ENCODE measurements around the gene MMS19.

Gene MMS19, protein sequence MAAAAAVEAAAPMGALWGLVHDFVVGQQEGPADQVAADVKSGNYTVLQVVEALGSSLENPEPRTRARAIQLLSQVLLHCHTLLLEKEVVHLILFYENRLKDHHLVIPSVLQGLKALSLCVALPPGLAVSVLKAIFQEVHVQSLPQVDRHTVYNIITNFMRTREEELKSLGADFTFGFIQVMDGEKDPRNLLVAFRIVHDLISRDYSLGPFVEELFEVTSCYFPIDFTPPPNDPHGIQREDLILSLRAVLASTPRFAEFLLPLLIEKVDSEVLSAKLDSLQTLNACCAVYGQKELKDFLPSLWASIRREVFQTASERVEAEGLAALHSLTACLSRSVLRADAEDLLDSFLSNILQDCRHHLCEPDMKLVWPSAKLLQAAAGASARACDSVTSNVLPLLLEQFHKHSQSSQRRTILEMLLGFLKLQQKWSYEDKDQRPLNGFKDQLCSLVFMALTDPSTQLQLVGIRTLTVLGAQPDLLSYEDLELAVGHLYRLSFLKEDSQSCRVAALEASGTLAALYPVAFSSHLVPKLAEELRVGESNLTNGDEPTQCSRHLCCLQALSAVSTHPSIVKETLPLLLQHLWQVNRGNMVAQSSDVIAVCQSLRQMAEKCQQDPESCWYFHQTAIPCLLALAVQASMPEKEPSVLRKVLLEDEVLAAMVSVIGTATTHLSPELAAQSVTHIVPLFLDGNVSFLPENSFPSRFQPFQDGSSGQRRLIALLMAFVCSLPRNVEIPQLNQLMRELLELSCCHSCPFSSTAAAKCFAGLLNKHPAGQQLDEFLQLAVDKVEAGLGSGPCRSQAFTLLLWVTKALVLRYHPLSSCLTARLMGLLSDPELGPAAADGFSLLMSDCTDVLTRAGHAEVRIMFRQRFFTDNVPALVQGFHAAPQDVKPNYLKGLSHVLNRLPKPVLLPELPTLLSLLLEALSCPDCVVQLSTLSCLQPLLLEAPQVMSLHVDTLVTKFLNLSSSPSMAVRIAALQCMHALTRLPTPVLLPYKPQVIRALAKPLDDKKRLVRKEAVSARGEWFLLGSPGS

DNA sequence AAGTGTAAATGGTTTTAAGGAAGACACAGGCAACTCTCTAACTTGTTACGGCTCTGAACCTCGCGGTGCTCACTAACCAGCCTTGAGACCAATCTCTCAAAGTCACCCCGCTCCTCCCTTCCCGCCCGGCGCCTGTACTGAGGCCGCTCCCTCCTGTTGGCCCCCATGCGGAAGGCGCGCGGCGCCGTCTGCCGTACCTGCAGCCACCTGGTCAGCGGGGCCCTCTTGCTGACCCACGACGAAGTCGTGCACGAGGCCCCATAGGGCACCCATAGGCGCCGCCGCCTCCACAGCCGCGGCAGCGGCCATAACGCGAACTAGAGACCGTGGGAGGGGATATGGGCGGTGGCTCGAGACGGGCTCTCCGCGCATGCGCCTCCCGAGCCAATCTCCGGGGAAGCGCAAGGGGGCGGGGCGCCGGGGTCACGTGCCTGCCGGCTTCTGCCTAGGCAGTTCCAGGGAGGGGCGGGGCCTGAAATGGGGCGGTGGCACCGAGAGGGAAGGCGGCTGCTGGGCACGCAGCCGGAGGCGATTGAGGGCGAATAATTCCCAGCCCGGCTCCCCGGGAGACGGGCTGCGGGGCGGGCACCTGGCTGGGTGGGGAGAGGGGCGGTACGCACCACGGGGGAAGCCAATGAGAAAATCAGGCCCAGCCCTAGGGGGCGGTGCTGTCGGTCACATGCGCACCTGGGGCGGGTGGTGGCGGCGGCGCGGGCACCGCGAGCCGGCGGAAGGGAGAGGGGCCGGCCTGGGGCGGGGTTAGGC, at the start of gene MMS19:
Gene MMS19, minus strand, starts transcription at position 347 of the 765 bp plus-strand sequence. Its CDS starts 38 bp downstream, at position 309.
- peak; percentile 99 for DNase-seq

GRCh38 chr10:97547962-97548361, 49.7 kb upstream of the MMS19 start:
- DNase-seq, result no peak

GRCh38 chr10:97547271-97547600, 49.0 kb upstream of the MMS19 start:
- no peak for DNase-seq

- no peak for DNase-seq
Measured at GRCh38 chr10:97546456-97547270, 48.4 kb upstream of the MMS19 start.

DNA sequence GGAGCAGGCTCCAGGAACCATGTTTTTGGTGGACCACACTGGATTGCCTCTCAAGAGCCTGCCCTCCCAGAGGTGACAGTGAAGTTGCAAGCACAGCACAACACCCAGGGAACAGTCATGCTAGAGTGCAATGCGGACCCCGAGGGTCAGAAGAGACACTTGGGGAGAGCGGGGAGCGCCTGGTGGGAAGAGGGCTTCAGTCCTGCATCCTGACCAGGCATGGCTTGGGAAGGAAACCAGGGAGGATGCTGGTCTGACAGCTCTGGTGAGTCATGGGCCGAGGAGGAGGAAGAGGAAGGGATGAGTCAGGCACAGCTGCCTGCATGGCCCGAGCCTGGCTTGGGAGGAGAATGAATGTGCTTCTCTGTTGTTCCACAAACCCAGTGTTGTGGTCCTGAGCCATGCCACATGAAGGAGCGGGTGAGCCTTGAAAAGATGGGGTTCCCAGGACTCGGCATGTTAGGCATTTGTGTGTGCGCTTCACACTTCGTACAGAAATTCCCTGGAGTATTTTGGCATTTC, 44.9 kb upstream of the MMS19 start:
- DNase-seq, result peak; percentile 67

DNA sequence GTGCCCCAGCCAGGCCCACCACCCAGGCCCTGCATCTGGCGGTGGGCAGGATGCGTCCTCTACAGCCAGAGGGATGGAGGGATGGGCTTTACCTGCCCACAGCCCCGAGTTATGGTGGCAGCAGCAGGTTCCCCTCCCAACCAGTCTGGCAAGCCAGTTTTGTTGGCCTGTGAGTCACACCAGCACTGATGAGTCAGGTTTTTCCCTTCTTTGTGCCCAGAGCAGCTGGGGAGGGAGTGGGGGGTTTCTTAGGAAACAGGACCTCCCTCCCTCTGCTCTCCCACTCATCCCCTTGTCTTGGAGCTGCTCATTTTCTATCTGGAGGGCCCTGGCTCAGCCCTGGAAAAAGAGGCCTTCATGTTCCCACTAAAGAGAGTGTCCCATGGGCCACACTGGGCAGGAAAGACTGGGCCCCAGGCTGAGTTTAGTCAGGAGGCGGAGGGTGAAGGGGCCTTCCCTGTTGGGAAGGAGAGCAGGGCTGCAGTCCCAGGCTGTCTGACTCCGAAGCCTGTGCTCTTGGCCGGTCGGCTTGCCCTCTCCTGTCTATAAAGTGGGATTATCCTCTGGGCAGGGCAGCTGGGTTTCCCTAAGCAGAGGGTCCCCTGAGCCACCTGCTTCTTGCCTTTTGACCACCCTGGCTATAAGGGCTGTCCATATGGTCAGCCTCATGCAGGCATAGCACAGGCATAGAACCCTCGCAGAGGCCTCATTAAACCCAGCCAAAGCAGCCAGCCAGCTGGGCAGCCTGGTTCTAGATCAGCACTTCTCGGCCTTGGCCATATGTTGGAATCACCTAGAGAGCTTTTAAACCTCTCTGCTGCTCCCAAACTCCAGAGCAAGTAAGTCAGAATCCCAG, 44.2 kb upstream of the MMS19 start:
- peak; percentile 35 for DNase-seq

DNA sequence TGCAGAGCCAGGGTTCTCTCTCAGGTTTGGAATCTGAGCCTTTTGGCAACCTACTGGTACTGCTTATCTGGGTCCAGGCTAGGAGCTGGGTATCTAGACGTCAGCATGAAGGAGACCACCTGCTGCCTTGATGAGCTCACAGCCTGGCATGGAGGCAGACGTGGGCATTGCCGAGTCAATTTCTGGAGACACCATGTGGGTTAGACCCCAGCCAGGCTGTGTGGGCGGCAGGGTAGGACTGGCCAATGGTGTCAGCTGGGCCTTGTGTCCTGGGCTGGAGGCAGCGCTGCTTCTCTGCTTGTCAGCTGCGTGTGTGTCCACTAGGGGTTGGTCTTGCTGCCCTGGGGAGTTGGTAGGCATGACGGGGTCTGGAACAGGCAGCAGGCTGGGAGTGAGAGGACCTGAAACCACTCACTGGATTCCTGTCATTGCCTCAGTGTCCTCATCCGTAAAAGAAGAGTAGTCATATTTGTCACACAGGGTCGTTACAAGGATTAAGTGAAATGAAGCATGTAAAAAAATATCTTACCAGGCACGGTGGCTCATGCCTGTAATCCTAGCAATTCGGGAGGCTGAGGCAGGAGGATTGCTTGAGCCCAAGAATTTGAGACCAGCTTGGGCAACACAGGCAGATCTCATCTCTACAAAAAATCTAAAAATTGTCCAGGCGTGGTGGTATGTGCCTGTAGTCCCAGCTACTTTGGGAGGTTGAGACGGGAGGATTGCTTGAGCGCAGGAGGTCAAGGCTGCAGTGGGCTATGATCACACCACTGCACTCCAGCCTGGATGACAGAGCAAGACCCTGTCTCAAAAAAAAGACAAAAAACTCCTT, 42.7 kb upstream of the MMS19 start:
- DNase-seq, result no peak

GRCh38 chr10:97539523-97540200, 41.4 kb upstream of the MMS19 start:
- no peak for DNase-seq

GRCh38 chr10:97538839-97539238, 40.6 kb upstream of the MMS19 start:
- DNase-seq, result no peak

- no peak for DNase-seq
Measured at GRCh38 chr10:97538411-97538810, 40.2 kb upstream of the MMS19 start.

DNA sequence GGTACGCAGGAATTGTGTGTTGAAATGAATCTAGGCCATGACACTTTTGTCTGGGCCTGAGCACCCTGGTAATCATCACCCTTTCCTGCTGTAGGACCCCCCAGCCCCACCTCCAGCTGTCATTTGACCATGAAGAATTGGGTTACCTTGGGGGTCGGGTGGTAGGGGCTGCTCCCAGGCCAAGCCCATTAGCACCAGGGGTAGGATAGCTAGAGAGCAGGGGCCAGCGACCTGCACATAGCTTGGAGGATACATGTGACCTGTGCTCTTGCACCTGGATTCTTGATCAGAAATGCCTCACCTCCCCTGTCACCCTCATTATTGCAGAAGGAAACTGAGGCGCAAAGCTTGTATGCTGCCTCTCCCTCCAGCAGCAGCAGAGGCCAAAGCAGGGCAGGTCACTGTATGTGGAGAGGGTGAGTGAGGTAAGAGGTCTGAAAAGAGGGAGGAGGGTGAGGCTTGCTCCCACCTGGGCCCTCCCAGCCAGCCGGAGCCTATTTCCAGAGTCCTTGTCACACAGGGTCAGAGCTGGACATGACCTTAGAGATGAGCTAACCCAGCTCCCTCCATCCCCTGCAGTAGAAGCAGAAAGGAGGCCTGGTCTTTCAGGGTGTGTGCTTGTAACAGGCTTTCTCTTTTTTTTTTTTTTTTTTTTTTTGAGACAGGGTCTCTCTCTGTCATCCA, 39.1 kb upstream of the MMS19 start:
- DNase-seq, result no peak

GRCh38 chr10:97534746-97535367, 36.6 kb upstream of the MMS19 start:
- DNase-seq, result peak; percentile 63

- DNase-seq, result no peak
Measured at GRCh38 chr10:97533888-97534287, 35.7 kb upstream of the MMS19 start.

DNA sequence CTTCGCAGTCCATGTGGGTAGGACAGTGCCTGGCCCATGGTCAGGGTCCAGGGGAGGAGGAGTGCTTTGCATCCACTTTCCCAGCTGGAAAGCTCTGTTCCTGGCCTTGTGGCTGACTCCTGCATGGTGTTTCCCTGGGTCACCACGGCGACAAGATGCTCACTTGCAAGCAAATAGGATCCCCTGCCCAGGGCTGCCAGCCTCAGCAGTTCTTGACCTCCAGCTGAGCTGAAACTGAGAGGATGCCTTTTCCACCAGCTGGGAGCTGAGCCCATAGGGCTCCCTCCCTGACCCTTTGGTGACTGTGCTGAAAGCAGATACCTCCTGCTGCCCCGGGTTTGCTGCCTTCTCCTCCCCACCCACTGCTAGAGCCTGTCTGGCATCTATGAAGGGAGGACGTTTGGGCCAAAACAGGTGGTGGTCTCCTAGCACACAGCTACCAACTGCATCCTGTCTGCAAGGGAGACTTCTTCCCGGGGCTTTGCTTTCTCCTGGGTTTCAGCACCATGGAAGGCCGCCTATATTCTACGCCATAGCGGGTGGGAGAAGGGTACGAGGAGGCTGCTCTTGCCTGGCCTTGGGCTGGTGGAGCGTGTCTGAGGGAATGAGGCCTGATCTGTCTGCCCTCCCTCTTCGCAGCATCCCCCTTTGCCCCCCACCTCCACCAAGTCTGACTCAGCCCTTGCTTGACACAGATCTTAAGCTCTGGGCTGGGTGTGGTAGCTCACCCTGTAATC, 34.9 kb upstream of the MMS19 start:
- no peak for DNase-seq

DNA sequence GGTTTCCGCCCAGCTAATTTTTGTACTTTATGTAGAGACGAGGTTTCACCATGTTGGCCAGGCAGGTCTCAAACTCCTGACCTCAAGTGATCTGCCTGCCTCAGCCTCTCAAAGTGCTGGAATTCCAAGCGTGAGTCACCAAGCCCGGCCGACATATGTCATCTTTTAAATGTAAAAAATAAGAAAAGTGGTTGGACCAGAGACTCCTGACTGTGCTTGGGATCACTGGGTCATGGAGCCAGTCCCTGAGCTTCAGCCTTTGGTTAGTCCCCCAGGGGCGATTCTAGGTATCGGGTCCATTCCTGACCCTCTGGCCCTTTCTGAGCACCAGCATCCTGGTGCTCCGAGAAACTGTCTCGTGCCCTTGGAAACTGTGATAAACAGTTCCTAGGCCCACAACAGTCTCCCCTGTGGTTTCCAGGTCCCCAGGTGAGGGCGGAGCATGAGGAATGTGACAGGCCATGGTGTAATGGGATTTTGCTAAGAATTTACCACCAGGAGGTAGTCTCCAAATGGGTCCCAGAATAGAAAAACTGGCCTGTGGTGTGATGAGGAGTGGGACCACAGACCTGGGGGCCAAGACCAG, 33.3 kb upstream of the MMS19 start:
- no peak for DNase-seq

DNA sequence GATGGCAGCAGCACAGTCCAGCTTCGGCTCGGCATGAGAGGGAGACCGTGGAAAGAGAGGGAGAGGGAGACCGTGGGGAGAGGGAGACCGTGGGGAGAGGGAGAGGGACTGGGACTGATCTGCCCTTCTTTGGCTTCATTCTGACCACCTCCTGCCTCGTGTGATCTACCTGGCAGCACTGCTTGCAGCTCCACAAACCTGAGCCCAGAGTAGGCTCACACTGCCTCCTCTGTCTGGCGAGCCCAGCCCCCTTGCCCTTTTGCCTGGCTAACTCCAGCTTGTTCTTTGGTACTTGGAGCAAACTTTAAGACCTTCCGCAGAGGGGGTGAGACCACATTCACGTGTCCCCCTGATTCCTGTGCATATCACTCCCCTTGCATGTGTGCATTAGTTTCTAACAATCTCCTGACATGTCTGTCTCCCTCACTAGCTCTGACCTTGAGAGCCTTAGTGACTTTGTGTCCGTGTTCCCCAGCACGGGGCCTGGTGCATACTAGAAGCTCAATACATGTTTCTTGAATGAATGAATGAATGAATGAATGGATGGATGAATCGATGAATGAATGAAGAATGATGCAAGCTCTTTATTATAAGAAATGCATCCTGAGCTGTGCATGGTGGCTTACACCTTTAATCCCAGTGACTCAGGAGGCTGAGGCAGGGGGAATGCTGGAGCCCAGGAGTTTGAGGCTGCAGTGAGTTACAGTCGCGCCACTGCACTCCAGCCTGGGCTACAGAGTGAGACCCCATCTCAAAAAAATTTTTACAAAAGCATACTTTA, 31.7 kb upstream of the MMS19 start:
- no peak for DNase-seq
